Measurements from ENCODE around the gene LTBP1.

GRCh38 chr2:33436083-33436482 is 489.3 kb downstream of the LTBP1 start:
- TF ChIP-seq RFX5 (IDR thresholded peaks at IDR 0.05; ENCODE audit: low read depth, low read length) (no peak), RBBP5 (conservative IDR thresholded peaks at IDR 0.05) (no peak)

All from GM12878 (cell line).